DMS153 (cell line): ENCODE results near the gene SEPHS1.
A peak's percentile ranks its signal among the peaks of the same experiment; 100 is the strongest.
"Not testable (repeated sequence)": the region's sequence is repeated elsewhere in the genome, so short reads cannot be mapped to it uniquely, and the experiment has no call there.

Experiments
- DNase-seq: peaks from one replicate; lab custom pipeline; 2025; lab: John Stamatoyannopoulos, UW

Gene SEPHS1, protein sequence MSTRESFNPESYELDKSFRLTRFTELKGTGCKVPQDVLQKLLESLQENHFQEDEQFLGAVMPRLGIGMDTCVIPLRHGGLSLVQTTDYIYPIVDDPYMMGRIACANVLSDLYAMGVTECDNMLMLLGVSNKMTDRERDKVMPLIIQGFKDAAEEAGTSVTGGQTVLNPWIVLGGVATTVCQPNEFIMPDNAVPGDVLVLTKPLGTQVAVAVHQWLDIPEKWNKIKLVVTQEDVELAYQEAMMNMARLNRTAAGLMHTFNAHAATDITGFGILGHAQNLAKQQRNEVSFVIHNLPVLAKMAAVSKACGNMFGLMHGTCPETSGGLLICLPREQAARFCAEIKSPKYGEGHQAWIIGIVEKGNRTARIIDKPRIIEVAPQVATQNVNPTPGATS

DNA sequence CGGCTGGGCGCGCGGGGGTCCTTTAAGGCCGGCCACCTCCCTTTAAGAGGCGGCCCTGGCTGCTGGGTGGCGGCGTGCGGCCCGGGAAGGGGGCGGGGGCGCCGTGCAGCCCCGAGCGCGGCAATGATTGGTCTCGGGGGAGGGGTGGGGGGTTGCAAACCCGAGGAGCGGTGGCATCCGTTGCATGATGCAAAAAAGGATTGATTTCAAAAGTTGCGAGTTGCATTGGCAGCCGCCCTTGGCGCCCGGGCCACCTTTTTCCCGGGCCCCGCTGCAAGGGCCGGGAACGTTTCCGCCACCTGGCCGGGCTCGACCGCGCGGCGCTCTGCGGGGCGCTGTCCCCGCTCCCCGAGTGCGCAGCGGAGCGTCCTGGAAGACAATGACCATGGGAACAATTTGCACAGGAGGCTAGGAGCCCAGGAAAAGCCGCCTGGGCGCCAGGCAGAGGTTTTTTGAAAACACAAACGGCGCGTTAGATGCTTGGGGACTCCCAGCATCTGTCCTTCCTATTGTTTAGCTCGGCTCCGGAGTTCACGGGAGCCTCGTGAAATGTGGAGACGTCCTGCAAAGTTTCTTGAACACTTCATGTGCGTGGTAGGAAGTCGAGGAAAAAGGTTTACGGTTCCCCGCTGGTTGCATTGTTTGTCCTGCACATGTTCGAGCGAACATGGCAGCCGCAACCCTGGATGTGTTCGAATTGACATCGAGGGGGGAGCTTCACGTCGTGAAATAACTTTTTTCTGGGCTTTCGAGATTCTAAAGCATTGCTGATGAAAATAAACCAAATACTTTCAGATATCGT, at the start of gene SEPHS1:
TSS of gene SEPHS1 (minus strand) at position 78 of the 802 bp plus-strand sequence. CDS start 3,343 bp downstream, outside the sequence.
- DNase-seq: peak; percentile 31

DNA sequence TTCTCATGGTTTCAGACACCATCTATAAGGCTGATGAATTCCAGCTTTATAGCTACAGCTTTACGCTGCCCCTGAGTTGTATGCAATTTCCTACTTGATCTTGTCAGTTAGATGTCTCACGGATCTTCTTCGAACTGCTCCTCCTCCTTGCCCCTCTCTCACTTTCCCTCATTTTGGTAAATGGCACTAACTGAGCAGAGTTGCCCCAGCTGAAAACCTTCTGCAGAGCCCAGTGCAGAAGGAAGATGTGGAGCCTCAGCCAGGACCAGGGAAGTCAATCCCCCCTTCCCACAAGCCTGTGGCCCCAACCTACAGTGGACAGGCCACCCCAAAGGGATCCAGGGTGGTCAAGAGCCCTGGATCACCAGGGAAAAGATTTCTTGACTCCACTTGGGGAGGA, 49.0 kb upstream of the SEPHS1 start:
- no peak for DNase-seq

DNA sequence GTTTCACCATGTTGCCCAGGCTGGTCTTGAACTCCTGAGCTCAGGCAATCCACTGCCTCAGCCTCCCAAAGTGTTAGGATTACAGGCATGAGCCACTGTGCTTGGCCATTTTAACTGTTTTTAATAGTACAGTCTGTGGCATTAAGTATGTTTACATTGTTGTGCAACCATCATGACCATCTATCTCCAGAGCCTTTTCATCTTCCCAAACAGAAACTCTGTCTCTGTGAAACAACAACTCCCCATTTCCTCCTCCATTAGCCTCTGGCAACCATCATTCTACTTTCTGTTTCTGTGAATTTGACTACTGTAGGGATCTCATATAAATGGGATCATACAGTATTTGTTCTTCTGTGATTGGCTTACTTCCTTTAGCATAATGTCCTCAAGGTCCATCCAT, 48.3 kb upstream of the SEPHS1 start:
- no peak for DNase-seq

DNA sequence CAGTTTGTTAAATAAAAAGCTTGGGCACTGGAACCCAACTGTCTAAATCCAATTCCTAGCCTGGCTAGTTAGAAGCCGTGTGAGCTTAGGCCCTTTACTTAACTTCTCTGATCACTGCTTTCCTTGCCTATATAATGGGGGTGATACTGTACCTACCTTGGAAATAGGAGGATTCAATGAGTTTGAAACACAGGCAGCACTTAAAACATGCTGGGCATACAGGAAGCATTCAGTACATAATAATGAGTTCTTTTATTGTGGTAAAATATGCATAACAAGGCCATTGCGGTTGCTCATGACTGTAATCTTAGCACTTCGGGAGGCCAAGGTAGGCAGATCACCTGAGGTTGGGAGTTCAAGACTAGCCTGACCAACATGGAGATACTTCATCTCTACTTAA, 47.4 kb upstream of the SEPHS1 start:
- DNase-seq: no peak

DNA sequence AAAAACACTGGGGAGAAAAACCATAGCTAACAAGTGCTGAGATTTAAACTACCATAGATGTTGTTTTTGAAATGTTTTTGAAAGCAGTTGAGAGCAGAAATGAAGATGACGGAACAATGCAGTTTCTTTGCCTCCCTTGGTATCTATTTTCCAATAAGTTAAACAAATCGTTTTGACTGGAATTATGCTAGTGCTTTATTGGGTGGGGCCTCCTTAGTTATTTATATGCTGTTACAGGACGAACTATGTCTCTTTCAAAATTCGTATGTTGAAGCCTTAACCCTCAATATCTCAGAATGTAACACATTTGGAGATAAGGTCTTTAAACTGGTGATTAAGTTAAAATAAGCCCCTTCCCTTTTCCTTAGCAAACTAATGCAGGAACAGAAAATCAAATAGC, 45.5 kb upstream of the SEPHS1 start:
- DNase-seq: no peak

DNA sequence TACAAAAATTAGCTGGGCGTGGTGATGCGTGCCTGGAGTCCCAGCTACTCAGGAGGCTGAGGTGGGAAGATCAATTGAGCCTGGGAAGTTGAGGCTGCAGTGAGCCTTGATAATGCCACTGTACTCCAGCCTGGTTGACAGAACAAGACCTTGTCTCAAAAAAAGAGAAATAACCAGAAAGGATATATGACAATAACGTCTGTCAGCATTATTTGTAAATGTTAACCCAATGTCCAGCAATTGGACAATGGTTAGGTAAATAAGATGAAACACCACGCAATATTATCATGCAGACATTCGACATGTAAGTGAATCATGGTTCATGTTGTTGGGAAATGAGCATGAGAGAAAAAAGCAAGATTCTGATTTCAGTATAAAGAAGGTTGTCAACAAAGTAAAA, 44.6 kb upstream of the SEPHS1 start:
- DNase-seq: no peak

DNA sequence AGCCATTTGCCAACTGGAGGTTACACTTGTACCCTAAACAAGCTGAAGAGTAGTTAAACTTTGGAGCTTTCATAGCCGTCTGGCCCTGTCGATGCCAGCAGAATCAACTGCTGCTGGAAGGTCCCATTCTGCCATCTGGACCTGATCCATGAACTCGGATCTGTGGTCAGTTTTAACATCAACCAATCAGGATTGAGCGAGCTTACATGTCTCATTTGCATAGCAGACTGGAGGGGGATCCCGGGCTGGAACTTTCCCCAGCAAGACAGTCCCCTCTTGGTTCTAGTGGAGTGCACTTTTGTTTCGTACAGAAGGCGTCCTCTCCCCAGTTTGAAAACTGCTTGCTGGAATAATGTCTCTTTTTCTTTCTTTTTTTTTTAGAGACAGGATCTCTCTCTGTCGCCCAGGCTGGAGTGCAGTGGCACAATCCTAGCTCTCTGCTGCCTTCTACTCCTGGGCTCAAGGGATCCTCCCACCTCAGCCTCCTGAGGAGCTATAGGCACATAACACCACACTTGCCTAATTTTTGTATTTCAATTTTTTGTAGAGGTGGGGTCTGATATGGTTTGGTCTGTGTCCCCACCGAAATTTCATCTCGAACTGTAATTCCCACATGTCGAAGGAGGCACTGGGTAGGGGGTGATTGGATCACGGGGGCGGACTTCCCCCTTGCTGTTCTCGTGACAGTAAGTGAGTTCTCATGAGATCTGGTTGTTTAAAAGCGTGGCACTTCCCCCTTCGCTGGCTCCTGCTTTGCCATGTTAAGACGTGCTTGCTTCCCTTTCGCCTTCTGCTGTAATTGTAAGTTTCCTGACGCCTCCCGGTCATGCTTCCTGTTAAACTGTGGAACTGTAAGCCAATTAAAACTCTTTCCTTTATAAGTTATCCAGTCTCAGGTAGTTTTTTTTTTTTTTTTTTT, 42.8 kb upstream of the SEPHS1 start:
- no peak for DNase-seq

DNA sequence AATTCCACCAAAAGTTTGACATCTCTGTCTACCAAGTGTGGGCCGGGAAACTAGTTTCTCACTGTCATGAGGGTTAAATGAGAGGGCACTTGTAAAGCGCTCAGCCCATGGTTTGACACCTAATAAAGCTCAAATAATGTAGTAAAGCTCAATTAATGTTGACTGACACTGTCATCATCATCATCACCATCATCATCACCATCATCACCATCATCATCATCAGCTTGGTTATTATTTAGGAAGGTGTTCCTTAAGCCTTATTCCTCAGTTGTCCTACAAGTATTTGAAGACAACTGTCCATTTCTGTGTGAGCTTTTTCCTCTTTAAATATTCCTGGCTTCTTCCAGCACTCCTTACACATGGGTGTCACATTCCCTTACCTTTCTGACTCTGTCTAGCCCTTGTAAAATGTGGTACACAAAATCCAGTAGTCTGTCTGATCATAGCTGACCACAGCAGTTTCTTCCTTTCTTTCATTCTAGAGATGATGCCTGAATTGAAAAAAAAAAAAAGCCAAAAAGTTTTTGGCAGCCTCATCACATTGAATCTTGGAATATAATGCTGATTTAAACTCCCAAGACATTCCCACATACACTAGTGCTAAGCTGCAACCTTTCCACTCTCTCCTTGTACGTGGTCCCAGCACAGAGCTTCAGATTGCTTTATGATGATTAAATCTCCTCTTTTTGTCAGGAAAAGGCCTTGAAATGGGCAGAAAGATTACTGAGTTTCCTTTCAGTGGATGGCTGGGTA, 40.6 kb upstream of the SEPHS1 start:
- DNase-seq: no peak

DNA sequence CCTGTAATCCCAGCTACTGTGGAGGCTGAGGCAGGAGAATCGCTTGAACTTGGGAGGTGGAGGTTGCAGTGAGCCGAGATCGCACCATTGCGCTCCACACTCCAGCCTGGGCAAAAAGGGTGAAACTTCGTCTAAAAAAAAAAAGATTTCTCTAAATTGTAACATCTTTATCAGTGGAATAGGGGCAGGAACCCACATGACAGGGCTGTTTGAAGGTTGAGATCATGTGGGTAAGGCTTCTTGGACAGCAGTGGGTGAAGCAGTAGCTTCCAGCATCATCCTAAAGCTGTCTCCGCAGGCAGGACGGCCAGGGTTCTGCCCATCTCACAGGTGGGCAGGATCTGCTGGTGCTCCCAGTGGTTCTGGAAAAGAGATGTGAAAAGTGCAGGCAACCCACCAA, 37.9 kb upstream of the SEPHS1 start:
- no peak for DNase-seq

DNA sequence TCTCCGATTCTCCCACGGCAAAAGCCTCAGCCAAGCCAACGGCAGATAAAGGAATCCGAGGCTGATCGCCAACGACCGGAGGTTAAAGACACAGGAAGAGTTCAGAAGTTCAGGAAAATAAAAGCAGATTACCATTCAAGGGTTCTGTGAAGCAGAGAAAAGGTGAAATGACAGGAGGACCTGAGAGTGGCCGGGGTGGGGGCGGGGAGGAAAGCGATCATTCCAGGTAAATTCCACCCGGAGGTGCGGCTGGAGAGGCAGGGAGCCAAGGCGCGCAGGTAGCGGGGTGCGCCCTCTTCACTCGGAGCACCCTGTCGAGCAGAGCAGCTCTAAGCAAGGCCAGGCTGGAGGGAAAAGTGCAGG, 35.3 kb upstream of the SEPHS1 start:
- no peak for DNase-seq

DNA sequence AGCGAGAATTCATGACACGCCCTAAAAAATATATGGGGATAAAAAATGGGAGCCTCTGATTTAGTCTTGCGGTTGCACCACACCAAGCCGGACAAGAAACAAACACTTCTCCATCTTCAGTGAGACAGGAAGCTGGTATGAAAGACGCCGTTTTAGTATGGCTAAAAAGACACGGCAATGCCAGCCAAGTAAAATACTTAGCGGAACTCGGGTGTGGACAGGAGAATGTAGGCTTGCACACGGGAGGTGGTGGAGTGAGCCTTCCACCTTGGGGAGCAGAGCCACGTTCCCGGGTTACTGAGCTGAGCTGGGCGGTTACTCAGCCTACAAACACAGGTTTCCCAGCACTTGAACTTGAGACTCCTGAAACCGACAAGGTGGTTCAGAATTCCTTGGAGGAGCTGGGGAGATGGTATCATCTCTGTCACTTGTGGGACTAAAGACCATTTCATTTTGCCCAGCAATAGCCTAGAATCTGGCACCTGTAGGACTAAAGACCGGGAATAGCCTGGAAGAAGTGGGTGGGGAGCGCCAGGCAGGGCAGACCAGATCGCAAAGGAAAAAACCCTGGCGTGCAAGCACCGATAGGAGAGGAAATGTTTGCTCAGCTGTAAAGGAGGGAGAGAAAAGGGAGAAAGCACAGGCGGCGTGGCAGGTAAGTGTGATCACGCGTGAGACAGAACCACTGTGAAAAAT, 34.8 kb upstream of the SEPHS1 start:
- DNase-seq: no peak

DNA sequence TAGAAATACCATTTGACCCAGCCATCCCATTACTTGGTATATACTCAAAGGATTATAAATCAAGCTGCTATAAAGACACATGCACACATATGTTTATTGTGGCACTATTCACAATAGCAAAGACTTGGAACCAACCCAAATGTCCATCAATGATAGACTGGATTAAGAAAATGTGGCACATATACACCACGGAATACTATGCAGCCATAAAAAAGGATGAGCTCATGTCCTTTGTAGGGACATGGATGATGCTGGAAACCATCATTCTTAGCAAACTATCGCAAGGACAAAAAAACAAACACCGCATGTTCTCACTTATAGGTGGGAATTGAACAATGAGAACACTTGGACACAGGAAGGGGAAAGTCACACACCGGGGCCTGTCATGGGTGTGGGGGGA, 31.0 kb upstream of the SEPHS1 start:
- DNase-seq: not testable (repeated sequence)

DNA sequence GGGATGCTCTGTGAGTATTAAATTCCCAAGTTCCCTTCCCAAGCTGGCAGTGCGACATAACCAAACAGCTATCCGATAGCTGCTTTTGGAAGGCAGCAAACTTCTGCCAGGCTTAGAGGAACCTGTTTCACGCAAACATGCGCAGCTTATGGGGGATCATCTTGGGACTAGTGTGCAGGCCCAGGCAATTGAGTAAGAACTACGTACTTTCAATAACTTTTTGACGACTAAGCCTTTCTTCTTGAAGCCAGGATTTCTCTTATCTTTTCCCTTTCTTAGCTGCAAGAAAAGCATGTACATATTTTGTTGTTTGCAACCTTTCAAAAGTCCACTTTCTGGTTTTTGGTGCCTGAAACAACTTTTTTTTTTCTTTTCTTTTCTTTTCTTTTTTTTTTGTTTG, 28.7 kb upstream of the SEPHS1 start:
- DNase-seq: no peak

DNA sequence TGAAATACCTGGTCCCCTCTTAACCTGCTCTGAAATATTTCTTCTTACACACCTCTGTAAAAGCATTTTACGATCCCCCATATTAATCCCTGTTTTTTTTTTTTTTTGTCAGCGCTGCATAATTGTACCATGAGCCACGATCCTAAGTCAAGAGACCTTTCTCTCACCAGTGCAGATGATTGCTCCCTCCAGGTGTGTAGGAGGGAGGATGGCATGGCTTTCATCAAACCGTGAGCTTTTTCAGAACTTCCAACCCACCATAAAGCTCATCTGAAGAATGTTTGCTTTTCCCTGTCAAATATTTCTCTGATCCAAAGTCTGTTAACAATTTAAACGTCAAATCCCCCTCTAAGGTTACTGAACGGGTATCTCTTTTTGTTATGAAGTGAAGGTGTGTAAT, 28.2 kb upstream of the SEPHS1 start:
- no peak for DNase-seq

DNA sequence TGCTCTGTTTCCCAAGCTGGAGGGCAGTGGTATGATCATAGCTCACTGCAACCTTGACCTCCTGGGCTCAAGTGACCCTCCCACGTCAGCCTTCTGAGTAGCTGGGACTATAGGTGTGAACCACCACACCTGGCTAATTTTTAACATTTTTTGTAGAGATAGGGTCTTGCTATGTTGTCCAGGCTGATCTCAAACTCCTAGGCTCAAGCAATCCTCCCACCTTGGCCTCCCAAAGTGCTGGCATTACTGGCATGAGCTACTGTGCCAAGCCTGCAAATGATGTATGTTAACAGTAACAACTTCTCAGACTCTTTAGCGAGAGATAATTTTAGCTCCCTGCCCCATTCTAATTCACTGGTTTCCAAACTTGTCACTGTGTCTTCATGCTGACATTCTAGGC, 27.7 kb upstream of the SEPHS1 start:
- DNase-seq: no peak

DNA sequence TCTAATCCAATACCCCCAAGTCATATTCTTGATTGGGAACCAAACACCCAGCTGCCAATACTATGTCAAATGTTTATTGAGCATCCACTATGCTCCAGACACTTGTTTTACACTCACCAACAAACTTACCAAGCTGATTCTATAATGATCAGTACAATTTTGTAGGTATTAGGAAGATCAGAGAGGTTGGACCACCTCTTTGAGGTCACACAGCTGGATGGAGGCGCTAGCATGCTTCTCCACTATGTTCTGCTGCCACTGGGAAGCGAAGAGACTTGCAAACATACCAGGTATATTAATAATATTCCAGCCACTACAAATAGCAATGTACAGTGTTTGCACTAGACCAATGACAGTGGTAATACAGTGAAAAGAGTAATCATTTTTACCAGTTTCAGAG, 25.6 kb upstream of the SEPHS1 start:
- no peak for DNase-seq

DNA sequence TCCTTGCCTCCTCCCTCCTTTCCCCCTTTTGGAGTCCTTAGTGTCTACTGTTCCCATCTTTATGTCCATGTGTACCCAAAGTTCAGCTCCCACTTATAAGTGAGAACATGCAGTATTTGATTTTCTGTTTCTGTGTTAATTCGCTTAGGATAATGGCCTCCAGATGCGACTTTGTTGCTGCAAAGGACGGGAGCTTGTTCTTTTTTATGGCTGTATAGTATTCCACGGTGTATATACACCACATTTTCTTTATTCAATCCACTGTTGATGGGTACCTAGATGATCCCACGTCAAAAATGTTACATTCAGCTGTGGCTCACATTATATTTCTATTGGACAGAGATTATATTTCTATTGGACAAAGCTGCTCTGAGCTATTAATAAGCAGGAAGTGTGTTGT, 24.4 kb upstream of the SEPHS1 start:
- DNase-seq: no peak

DNA sequence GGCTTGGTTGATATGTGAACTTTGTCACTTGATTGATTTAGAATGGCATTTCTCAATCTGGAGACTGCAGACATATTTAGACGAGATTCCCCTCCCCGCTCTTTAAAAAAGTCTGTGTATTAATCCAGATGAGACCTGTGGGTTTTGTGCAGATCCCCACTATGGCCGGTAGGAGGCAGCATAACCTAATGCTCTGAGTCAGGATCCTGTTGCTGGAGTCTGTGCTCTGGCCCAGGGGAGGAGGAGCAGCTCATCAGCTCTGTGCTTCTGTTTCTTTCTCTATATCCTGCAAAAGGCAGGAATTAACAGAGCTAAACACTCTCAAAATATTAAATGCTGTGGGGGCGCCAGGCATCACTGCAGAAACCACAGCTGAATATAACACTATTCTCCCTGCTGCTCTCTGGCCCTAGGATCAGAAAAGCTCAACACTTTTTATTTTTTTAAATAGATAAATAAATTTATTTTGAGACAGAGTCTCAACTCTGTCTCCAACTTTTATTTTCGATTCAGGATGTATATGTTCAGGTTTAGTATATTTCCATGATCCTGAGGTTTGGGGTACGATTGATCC, 23.9 kb upstream of the SEPHS1 start:
- peak; percentile 12 for DNase-seq

DNA sequence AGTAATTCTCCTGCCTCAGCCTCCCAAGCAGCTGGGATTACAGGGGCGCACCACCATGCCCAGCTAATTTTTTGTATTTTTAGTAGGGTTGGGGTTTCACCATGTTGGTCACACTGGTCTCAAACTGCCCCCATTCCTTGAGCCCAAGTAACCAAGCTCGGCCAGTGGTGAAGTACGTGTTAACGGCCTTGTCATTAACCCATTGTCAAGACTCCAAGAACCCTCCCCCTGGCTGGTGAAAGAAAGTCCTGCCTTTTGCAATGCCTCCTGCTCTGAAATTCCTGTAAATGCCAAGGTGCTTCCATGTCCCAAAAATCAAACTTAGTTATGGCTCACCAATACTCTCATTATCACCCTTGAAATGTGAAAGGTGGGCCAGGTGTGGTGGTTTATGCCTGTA, 18.8 kb upstream of the SEPHS1 start:
- no peak for DNase-seq

DNA sequence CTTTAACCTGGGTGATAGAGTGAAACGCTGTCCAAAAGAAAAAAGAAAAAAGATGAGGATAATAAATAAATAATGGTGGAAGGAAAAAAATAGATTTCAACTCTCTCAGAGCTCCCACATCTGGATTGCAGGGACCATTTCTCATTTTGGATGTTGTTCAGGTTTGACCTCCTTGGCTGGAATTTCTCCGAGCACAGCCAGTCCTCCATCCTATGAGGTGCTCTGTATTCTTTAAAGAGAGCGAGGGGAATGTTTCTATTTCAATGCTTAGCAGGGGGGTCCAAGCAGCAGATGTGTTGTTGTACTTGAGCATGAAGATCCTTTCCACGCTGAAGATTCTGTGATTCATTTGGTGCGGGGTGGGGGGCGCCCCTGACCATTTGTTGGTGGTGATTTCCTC, 17.7 kb upstream of the SEPHS1 start:
- DNase-seq: no peak

DNA sequence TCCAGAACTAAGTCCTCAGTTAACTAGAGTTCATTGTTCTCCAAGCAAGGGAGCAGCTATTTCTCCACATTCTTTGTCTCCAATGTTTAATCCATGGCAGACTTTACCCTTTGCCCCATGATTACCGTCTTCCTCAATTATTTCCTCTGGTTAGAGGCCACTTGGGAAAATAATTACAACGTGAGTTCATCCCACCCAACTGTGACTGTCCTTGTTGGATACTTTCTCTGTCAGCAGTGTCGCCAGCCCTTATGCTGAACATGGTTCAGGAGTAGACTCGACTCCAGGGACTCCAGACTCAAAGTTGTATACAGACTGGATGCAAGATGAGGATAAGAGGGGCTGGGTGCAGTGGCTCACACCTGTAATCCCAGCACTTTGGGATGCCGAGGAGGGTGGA, 17.1 kb upstream of the SEPHS1 start:
- DNase-seq: no peak
